ENCODE results near the gene PSMB5. TPM values are rescaled to one million over a fixed set of nuclear protein-coding genes. Genes with fewer than 3 reads are reported as not detected.
A peak's percentile ranks its signal among the peaks of the same experiment; 100 is the strongest.

PSMB5 gene
- 183 and 219 TPM in 2 replicates for total RNA-seq

DNA sequence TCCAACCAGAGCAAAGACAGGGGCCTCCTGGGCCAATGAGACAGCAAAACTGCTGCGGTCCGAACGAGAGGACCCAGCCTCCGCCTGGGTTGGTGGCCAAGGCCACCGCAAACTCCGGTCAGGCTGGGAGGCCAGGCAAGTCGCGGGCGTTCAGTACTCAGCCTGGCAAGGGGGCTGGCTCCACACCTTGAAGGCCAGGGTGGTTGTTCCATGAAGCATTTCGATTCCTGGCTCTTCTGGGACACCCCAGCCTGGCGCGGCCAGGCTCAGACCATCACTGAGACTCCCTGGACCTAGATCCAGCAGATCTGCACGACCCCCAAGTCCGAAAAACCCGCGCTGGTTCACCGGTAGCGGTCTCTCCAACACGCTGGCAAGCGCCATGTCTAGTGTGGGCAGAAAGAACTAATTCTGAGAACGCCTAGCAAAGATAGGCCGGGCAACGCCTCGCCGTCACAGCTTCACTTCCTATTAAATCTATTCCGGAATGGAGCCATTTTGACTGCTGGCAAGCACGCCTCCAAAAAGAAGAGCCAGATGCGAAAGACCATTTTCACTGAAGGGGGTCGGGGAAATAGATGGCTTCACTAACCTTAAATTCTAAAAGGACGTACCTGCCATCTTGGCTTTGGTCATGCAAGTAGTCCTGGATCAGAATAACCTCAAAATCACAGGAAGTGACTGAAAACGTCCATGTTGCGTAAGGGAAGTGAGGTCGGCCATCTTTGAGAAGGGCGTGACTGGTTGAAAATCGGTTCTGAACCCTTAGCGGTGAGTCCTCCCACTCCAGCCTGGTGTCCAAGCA lies at the start of gene PSMB5:
TSS of gene PSMB5 (minus strand) at position 403 of the 805 bp plus-strand sequence. CDS start at position 384, 19 bp downstream.
- peak; percentile 97 for DNase-seq (ENCODE audit: low read depth in 2 of 2)

DNA sequence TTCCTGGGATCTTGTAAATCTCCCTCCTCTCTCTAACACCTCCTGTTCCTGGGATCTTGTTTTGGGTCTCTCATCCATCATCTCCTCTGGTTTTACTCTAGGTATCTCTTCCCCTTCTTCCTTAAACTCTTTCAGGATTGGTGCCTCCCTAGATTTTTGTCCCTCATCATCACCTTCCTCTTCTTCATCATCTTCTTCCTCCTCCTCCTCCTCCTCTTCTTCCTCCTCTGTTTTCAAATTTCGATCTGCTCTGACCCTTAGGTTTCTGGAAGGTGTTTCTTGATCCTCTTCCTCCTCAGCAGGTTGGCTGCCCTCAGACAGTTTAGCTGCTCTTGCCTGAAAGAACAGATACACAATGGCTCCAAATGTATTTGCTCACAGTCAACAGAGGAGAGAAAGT lies 45.8 kb upstream of the PSMB5 start:
- DNase-seq (ENCODE audit: low read depth in 2 of 2), result no peak

DNA sequence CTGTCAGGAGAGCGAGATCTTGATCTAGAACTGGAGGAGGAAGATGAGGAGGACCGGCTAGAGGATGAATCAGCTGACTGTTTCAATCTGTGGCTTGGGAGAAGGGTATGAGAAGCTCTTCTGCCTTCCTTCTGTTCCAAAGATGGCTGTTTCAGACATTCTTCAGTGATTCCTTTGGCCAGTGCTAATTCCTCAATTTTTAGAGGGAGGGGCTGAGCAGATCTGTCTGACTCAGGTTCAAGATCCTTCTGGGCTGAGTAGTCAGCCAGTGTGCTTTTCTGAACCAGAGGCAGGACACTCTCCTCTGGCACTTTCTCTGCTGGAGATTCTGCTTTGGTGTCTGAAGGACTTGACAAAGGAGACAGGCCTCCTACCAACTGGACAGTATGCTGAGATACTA lies 45.0 kb upstream of the PSMB5 start:
- no peak for DNase-seq (ENCODE audit: low read depth in 2 of 2)

DNA sequence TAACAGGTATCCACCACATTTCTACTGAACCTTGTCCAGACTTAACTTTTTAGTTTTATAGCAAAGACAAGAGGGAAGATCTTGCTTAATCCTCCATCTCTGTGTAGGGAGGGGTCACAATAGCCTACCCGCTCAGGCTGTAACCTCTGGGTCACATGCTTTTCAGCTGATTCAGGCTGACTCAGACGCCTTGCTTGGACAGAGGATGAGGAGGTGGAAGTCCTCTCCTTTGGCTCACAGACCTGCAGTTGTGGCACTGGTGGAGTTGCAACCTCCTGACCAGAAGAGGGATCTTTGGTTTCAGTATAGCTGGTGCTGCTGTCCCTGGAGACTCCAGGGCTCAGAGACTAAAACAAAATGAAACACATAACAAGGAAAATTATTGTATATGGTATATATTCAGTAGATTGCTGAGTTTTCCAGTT lies 44.0 kb upstream of the PSMB5 start:
- peak; percentile 41 to 95 for DNase-seq (ENCODE audit: low read depth in 2 of 2)

DNA sequence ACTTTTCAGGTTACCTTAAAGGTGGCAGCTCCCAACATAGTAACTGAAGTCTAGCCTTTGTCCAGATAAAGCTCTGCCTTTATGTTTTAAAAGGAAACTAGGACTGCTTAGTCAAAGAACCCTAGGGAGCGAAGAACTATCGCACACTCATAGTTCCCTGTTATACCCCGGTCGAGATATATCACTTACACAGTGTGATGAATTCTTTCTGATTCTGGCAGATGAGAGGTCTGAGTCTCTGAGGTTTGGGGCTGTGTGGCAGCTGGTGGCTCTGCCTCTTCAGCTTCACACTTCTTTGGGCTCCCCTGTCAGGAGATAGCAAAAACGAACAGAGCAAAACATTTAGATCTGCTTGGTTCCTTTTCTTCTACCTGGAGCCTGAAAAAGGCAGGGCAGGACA lies 43.3 kb upstream of the PSMB5 start:
- DNase-seq (ENCODE audit: low read depth in 2 of 2), result no peak

DNA sequence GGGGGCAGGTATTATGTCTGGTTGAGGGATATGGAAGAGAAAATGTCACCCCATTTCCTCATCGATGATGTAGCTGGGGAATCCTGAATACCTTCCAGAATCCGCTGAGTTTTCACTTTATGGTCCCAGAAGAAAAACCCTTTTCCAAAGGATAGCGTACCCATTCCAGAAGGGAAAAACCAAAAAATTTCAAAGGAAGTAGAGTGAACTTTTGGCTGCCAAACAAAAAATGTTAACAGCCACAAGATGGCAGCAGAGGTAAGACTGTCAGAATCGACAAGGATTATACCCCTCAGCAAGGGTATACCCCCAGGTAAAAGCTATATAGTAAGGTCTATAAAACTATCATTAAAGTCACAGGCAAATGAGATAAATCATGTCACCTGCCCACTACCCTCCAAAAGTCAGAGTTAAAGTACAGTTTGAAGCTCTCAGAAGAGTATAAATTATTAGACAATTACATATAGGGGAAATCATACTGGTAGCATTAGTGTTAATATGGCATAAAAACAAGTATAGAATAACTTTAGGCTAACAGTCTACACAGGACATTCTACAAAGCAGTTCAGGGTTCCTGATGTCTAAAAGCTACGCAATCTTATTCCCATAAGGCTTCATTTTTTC lies 42.2 kb upstream of the PSMB5 start:
- peak; percentile 55 to 58 for DNase-seq (ENCODE audit: low read depth in 2 of 2)

DNA sequence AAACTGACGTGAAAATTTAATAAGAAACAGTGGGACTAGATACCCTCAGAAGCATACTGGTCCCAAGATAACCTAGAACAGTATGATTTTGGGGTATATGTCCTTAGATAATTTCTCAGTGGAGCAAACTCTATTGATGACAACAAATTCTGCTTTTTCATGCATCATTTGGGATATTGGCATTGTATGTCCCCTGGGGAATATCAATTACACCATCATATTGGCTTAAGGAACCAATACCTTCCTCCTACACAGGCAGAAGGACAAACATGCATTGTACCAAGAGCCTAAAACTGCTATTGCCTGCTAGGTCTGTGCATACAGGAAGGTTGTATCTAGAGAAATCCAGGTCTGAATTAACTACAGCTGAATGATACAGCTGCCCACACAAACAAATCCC lies 40.2 kb upstream of the PSMB5 start:
- DNase-seq (ENCODE audit: low read depth in 2 of 2), result no peak

DNA sequence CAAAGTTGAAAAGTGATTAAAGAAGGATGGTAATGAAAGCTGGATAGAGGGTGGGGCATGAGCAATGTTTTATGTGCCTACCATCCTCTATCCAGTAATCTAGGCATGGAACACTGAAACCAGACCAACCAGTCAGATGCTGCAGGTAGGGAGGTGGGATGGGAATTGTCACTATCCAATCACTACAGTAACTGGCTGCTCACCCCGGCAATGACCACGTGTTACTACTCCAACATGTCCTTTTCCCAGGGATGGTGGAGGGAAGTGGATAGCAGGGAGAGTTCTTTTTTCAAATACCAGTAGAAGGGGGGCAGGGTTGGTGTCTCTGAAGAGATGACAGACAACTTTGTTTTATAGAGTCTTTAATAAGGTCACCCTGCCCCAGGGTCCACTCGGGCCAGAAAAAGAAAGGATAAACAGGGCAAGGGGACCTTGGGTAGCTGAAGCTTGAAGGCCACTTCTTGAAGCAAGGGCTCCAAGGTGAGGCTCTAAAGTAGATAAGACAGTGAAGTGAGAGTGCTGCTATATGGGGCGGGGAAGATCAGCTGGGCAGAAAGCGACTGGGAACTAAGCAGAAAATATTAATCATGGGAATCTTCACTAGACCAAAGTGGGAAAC lies 37.3 kb upstream of the PSMB5 start:
- no peak for DNase-seq (ENCODE audit: low read depth in 2 of 2)

DNA sequence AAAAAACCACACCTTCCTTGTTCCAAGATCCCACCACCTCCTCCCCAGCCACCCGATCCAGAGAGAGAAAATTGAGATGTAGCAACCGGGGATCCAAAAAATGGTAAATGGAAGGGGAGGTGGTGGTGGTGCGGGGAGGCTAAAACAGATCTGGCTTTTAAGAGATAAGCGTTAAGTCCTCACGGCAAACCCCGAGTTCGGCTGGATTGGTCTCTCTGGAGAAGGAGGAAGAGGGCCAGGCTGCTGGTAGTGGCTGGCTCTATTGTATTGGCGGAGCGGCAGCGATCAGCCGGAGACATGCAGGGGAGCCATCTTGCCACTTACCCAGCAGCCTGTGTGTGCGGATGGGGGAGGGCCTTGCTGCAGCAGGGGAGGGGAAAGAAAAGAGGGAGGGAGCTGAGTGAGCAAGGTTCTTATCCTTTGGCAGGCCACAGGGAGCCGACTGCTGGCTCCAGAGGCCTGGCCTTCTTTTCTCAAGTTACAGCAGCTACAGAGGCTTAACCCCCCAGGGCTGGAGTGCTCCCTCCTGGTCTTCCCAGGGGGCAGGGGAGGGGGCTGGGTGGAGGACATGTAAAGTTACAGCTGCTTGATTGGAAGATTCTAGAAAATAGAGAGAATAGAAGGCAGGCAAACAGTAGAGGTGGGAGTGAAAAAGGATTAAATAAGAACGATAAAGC lies 36.7 kb upstream of the PSMB5 start:
- peak; percentile 84 to 92 for DNase-seq (ENCODE audit: low read depth in 2 of 2)

DNA sequence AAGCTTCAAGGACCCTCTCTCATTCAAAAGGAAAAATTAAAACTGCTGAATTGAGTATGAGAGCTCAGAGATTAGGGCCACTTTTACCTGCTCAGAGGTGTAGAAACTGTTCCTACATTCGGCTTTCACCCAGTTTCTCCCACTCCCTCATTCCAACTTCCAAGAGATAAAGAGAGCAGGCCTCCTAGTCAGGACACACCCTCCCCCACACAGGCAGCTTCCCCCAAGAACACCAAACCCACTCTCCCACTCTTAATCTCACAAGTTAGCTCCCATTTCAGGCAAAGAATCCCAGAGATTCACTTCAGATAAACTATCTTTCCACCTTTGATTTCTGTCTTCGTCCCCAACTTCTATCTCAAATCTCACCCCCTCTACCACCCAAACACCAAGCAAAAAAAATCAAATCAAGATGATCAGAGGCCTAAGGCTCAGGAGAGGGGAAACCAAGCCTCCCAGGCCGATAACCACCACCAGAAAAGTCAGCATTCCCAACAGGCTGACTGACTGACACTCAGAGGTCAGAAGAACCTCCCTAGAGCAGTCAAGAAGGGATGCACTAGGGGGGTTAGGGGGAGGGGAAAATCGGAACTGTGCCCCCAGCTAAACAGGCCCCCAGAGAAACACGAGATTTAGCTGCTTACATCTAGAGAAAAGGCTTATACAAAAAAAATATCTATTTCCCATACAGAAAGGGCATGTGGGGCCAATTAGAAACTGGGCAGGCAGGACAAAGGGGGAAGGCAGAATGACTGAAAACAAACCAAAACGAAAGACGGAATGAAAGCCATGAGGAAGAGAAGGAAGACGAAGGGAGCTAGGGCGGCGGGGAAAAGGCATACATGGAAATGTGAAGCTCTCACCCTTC lies 35.8 kb upstream of the PSMB5 start:
- no peak for DNase-seq (ENCODE audit: low read depth in 2 of 2)

DNA sequence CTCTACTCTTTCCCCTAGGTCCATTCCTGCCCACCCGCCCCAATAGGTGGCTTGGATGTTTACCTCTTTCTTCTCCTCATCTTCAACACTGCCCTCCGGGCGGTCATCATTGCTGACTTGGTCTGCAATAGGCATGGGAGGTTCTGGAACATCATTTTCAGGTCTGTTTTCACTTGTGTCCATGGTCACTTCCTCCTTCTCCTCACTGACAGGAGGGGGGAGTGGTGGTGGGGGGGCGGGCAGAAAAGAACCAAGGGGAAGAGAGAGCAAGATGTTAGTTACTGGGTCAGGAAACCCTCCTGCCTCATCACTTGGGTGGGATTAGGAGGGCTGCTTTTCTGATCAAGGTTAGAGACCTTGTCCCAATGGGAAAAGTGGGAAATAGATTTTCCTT lies 34.7 kb upstream of the PSMB5 start:
- DNase-seq (ENCODE audit: low read depth in 2 of 2), result no peak

DNA sequence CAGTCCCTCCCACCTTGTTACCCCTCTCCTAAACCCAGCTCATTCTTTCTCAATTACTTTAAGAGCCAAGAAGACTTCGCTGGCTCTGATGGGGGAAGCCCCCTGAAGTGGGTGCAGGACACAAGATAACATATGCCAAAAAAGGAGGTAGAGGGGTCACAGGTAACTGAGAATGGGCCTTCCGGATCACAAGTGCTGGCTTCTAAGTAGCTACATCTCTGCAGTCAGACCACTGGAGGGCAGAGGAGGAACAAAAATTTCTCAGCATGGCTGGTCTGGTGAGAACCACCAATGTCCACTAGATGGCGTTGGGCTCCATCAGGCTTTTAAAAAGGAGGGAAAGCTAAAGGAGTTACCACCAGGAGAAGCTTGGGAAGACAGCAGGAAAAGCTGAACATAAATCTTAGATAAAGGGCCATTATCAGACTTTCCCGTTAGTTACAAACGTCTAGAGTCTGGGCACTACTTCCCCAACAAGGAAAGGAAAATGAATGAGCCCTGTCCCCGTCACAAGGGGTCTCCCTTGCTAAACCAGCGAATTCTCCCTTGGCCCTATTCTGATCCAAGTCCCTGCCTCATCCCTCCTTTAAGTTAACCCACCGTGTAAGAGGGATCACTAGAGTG lies 34.2 kb upstream of the PSMB5 start:
- DNase-seq (ENCODE audit: low read depth in 2 of 2), result peak; percentile 91 to 93

DNA sequence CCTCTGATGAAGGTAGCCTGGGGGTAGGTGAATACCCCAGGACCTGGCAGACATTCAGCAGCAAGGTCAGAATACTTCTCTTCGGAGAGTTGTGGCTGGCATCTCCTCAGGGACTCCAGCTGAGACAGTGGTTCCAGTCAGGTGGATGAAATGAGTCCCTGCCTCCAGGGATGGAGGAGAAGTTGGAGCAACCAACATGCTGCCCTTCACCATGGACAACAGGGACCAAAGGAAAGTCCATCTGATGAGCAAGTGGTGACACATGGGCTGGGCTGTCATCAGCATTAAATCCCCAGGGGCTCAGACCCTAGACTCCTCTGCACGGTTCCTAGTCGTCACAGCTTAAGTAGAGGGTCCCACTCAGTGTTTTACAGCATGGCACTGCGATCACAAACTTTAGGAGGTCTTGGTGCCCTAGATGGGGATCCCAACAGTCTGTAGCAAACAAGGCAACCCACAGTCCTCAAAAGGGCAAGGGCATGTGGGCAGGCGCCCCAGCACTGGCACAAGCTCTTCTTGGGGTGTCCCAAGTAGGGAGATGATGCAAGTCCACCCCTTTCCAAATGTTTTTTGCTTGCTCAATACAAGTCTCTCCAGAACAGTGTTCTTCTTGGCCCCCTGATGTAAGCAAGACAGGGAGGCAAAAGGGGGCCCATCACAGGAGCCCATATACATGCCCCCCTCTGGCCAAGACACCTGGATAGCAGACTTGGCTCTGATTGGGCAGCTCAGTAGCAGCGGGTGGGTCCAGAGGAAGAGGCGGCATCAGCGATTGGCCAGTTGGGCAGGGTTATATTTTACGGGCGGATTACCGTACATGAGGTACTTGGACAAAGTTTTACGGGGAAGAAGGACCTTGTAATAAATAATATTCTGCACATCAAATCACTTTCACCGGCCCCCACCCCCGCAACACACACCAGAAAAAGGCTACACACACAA lies 33.4 kb upstream of the PSMB5 start:
- peak in 1 of 2 donors; percentile 21 for DNase-seq (ENCODE audit: low read depth in 2 of 2)

DNA sequence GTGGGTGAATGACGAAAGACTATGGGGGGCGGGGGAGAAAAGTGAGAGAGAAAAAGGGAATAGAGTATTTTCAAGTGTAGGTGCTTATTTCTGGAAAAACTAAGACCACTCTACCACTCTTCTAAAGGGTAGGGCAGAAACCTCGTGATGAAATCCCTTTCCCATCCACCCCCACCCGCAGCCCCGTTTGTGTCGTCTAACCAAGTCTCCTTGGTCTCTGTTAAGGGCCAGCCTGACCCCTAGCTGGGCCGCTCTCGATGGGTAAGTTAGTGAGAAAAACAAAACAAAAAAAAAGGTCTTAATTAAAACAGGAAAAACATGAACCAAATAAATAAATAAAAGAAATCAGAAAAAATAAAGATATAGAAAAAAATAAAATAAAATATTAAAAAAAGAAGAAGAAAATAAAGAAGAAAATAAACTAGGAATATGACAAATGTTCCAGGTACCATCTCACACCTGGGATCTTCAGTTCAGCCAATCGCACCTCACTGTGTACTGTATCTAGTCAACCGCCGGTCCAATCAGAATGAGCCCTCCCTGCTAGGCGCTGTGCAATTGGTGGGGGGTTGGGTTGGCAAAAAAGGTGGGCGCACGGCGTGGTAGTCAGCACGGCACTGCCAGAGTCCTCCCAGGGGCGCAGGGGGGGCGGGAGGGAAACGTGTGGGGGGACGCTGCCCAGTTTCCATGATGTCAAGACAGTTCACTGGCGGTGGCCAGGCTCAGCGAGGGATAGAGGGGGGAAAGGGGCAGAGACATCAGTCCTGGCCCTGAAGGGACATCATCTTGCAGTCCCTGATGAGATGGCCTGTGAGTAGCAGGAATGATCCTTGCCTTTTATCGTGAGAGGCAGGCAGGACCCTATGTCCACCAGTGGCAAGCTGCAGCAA lies 32.4 kb upstream of the PSMB5 start:
- no peak for DNase-seq (ENCODE audit: low read depth in 2 of 2)

DNA sequence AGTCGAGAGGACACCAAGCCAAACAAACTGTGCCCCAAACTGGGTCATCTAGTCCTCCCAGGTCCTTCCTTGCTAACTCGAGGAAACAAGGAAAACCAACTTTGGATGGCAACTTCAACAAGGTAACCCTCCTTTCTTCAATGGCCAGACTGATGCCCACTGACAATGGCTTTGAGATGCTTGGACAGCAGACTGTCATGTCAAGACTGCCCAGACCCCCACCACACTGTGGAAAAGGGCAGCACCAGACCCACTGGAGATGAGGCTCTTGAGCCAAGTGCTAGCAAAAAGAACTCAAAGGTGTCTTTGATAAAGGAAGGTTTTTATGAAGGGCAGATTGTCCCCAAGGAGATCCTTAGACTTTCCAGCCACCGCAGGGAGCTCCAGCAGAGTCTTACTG lies 31.7 kb upstream of the PSMB5 start:
- DNase-seq (ENCODE audit: low read depth in 2 of 2), result no peak

DNA sequence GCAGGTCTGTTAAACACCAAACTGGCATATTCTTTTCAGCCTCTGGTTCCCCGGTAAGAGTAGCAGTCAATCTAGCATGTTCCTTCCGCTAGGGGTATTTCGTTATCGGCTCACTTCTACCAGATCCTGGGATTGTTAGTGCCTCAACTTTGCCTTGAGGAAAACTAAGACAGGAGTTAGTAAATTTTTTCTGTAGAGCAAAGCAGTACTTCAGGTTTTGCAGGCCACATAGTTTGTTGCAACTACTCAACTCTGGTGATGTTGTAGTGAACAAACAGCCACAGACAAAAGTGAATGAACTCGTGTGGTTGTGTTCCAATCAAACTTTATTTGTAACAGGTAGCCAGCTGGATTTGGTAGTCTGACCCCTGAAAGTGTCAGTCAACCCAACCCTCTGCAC lies 28.9 kb upstream of the PSMB5 start:
- no peak for DNase-seq (ENCODE audit: low read depth in 2 of 2)

DNA sequence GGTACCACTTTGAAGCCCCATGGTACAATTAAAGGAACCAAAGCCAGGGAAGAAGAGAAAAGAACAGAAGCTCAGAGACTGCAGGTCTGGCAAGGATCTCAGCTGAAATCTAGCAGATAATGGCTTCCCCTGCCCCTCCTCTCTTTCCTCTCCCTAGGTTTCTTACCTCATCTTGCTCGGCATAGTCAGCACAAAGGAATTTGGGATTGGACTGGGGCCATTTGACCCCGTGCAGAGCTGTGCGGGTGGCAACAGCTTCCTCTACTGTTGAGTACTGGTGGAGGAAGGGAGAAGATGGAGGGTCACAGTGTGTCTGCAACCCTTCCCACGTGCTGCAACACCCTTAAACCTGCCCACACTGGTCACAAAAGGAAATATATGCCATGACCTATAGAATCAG lies 27.3 kb upstream of the PSMB5 start:
- peak; percentile 85 to 95 for DNase-seq (ENCODE audit: low read depth in 2 of 2)

DNA sequence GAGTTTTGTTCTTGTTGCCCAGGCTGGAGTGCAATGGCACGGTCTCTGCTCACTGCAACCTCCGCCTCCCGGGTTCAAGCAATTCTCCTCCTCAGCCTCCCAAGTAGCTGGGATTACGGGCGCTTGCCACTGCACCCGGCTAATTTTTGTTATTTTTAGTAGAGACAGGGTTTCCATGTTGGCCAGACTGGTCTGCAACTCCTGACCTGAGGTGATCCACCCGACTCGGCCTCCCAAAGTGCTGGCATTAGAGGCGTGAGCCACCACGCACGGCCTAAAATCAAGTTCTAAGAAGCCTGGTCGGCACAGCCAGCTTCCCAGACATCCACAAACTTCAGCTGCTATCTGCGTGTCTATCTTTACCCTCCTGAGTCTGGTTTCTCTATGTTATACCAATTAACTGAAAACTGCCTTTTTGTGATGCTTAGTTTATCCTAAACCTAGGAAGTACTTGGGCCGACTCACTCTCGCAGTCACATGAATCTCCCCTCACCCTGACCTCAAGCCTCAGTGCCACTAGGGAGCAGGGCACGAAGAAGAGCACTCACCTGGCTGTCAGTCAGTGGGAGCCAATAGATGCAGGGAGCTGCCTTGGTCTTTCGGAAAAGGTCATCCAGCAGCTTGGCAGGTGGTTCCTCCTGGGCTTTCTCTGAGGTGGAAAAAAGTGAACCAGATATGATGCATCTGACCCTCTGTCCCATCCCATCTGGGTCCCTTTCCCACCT lies 26.0 kb upstream of the PSMB5 start:
- no peak for DNase-seq (ENCODE audit: low read depth in 2 of 2)

Measured in lung microvascular endothelial cell (primary cell).